Neutrophil (primary cell): ENCODE data around the gene SAMD9.
A peak's percentile ranks its signal among the peaks of the same experiment; 100 is the strongest.

Experiments
- H3K27ac ChIP-seq: fragments of 200-600 bp; sonication (generic); 2 replicates; pipeline ENCODE4 v1.5.1; 2016; ENCODE audit warnings: mild to moderate bottlenecking, moderate library complexity
- H3K27me3 ChIP-seq: fragments of 200-600 bp; sonication (generic); 2 replicates; pipeline ENCODE4 v1.6.0; 2016; ENCODE audit warnings: mild to moderate bottlenecking
- H3K36me3 ChIP-seq: fragments of 200-600 bp; sonication (generic); 2 replicates; pipeline ENCODE4 v1.5.1; 2017
- H3K4me1 ChIP-seq, 2 experiments: fragments of 200-600 bp in 1 of 2; sonication (generic) in 1 of 2; 1 replicate in 1 of 2; 2 replicates in 1 of 2; pipeline versions ENCODE4 v1.5.1 to v1.6.1; 2013 to 2016; ENCODE audit warnings: low read depth in 1 of 2, low read length in 1 of 2, mild to moderate bottlenecking in 1 of 2, moderate library complexity in 1 of 2; ENCODE audit not compliant: control insufficient read depth in 1 of 2, insufficient read depth in 1 of 2
- H3K4me3 ChIP-seq, 2 experiments: fragments of 200-600 bp in 1 of 2; sonication (generic) in 1 of 2; 1 replicate in 1 of 2; 2 replicates in 1 of 2; pipeline ENCODE4 v1.5.1; 2013 to 2016; ENCODE audit warnings: low read depth in 1 of 2, low read length in 1 of 2, mild to moderate bottlenecking in 1 of 2, moderate library complexity in 1 of 2
- H3K9me3 ChIP-seq: fragments of 200-600 bp; sonication (generic); 2 replicates; pipeline ENCODE4 v1.5.1; 2016
- TF ChIP-seq, protein P1 (sequence below): fragments of 200-600 bp; sonication (generic); IDR thresholded peaks from 2 replicates; pipeline ENCODE4 v1.5.1; 2016; ENCODE audit warnings: antibody characterized with exemption

SAMD9 gene

DNA sequence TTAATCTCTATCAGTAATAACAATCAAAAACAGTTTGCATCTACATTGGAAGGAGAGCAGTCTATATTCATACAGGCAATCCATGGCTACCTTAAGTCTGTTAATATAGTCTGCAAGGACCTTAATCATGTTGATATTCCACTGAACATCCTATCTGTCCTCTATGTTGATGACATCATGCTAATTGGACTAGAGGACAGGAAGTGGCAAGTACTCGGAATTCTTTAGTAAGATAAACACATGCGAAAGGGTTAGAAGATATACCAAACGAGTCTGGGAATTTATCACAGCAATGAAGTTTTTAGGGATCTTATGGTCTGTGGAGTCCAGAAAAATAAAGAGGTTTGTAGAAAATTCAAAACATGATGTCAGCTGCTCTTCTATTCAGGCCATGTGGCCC, 41.7 kb upstream of the SAMD9 start:
- Histone ChIP-seq H3K36me3 (no peaks in the 10 kb centered on the region), H3K27ac (no peak overlapping the region), H3K4me3 (no peak overlapping the region), H3K9me3 (no peaks in the 10 kb centered on the region), H3K4me1 (no peaks in the 10 kb centered on the region), H3K27me3 (no peaks in the 10 kb centered on the region)
- TF ChIP-seq, protein P1, sequence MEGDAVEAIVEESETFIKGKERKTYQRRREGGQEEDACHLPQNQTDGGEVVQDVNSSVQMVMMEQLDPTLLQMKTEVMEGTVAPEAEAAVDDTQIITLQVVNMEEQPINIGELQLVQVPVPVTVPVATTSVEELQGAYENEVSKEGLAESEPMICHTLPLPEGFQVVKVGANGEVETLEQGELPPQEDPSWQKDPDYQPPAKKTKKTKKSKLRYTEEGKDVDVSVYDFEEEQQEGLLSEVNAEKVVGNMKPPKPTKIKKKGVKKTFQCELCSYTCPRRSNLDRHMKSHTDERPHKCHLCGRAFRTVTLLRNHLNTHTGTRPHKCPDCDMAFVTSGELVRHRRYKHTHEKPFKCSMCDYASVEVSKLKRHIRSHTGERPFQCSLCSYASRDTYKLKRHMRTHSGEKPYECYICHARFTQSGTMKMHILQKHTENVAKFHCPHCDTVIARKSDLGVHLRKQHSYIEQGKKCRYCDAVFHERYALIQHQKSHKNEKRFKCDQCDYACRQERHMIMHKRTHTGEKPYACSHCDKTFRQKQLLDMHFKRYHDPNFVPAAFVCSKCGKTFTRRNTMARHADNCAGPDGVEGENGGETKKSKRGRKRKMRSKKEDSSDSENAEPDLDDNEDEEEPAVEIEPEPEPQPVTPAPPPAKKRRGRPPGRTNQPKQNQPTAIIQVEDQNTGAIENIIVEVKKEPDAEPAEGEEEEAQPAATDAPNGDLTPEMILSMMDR: no peak

DNA sequence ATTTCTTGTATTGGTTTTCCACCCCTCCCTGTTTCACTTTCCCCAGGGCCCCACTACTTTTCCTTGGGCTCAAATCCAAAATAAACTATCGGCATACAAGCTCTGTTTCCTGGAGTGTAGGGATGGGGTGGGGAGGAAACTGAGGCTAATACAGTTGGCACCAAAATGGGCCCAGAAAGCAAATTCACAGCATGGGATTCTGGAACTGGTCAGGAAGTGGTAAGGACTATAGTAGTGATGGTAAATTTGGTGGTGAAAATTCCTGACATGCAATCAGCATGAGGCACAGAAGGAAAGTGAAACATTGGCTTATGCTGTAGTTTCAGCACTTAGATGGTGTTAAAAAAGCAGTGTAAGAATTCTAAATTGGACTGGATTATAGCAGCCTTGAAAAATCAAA, 39.1 kb upstream of the SAMD9 start:
- TF ChIP-seq, protein P1: no peak
- no peaks in the 10 kb centered on the region for H3K9me3 ChIP-seq
- H3K4me3 ChIP-seq: no peak overlapping the region
- H3K27ac ChIP-seq: no peak overlapping the region
- H3K4me1 ChIP-seq: peaks cover 1 to 3% of the 10 kb centered on the region in 2 experiments
- no peaks in the 10 kb centered on the region for H3K36me3 ChIP-seq
- H3K27me3 ChIP-seq: no peaks in the 10 kb centered on the region

DNA sequence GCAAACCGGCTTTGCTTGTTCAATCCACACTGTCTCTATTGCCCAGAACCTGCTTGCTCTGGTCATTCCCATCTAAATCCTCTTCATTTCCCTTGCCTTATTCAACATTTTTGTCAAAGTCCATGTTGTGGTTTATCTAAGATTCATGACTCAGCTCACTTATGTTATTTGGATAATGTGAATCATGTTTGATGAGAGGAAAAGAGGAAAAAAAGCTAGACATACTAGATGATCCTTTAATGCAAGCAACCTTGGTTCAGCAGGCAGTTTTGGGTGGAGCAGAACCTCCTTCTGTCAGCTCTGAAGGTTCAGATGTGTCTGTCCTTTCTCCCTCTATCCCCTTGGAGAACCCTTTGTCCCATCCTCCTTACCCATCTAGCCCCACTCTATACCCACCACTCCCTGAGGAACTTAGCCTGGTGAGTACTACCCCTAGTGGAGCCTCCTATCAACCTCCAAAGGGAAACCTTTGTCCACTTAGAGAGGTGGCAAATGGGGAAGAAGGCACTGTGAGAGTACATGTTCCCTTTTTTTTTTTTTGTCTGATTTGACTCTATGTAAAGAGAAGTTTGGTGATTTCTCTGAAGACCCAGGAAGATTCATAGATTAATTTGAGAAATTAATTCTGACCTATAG, 32.5 kb upstream of the SAMD9 start:
- TF ChIP-seq, protein P1: peak; percentile 15
- peaks cover under 1% of the 10 kb centered on the region for H3K36me3 ChIP-seq
- peaks cover 52 to 56% of the 10 kb centered on the region in 2 experiments for H3K4me1 ChIP-seq
- peak overlapping the region; percentile 63 for H3K27ac ChIP-seq
- no peak overlapping the region for H3K4me3 ChIP-seq
- H3K9me3 ChIP-seq: no peaks in the 10 kb centered on the region
- H3K27me3 ChIP-seq: no peaks in the 10 kb centered on the region

DNA sequence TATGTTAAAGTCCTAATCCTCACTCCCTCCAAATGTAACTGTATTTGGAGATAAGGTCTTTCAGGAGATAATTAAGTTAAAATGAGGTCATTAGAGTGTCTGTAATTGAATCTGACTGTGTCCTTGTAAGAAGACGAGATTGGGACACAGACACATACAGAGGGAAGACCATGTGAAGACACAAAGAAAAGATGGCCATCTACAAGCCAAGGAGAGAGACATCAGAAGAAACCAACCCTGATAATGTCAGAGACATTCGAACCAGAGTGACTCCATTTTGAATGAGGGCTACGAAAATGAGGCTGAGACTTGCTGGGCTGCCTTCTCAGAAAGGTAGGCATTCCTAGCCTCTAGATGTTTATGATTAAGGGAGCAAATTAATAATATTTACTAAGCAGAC, 30.9 kb upstream of the SAMD9 start:
- Histone ChIP-seq H3K27me3 (no peaks in the 10 kb centered on the region), H3K36me3 (peaks cover 17% of the 10 kb centered on the region), H3K4me3 (peak overlapping the region; percentile 59 to 72), H3K9me3 (no peaks in the 10 kb centered on the region), H3K27ac (peak overlapping the region; percentile 86), H3K4me1 (peaks cover 60 to 64% of the 10 kb centered on the region in 2 experiments)
- TF ChIP-seq, protein P1: no peak

DNA sequence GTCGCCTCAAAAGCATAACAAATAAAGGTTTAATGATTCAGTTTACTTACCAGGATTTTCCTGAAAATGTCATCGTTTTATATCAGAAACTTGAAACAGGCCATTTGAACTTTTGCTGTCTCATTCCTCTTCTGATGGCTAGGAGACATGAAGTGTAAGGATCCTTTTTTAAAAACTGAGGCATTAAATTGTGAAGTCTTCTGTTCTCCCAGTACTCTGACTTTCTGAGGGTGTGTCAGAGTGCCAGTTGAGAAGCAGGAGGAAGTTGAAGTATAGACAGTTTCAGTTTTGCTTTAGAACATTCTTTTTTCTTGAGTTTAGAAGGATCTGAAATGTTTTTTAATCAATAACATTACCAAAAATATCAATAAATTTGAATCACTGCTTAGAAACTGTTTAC, 30.4 kb upstream of the SAMD9 start, which contains the start of gene SAMD9L:
SAMD9L (minus strand) TSS at position 242 of the 400 bp plus-strand sequence. CDS start 12,414 bp downstream, outside the sequence.
- peaks cover 60 to 64% of the 10 kb centered on the region in 2 experiments for H3K4me1 ChIP-seq
- H3K9me3 ChIP-seq: no peaks in the 10 kb centered on the region
- TF ChIP-seq, protein P1: no peak
- H3K27ac ChIP-seq: peak within 1 kb of the TSS; percentile 86
- H3K4me3 ChIP-seq: peak within 1 kb of the TSS; percentile 59 to 72
- H3K27me3 ChIP-seq: no peaks in the 10 kb centered on the region
- peaks cover 23% of the 10 kb centered on the region for H3K36me3 ChIP-seq
